Measurements from ENCODE around the gene VPS8. TPM values are rescaled to one million over a fixed set of nuclear protein-coding genes. Genes with fewer than 3 reads are reported as not detected.

Gene VPS8
- total RNA-seq, 1 experiment from 2014 or later: 37.6 TPM

GRCh38 chr3:185082149-185082548, 270.2 kb downstream of the VPS8 start:
- ChIA-PET RAD21 (ENCODE audit: low non-redundant PET in 1 of 2, low total read pairs in 2 of 2, uncharacterized antibody in 2 of 2, unreplicated experiment in 2 of 2) (no interaction called here), CTCF (no interaction called here), POLR2A (interaction anchor here (1.2 kb wide), 1 partner anchor 10 kb away, joined by 4 read pairs; no protein-coding TSS in a partner anchor)
- no peak for ATAC-seq
- Histone ChIP-seq H3K9ac (ENCODE audit: low read length) (no peak overlapping the region), H3K9me3 (ENCODE audit: control insufficient read depth in 1 of 2, insufficient read depth in 1 of 2, low read depth in 1 of 2, low read length in 2 of 2) (no peaks in the 10 kb centered on the region), H3K4me2 (ENCODE audit: low read length) (no peak overlapping the region), H3K36me3 (ENCODE audit: control insufficient read depth in 1 of 2, insufficient read depth in 2 of 2, low read length in 2 of 2) (no peaks in the 10 kb centered on the region), H3K4me1 (ENCODE audit: control insufficient read depth in 1 of 2, insufficient read depth in 2 of 2, low read length in 2 of 2) (no peaks in the 10 kb centered on the region), H3K79me2 (ENCODE audit: insufficient read depth, low read length) (no peaks in the 10 kb centered on the region), H4K20me1 (ENCODE audit: insufficient read depth) (no peaks in the 10 kb centered on the region), H2AFZ (ENCODE audit: low read depth, low read length, poor library complexity, severe bottlenecking) (no peak overlapping the region), H3K27ac (ENCODE audit: low read depth, low read length) (no peak overlapping the region), H3K4me3 (replicated peaks in 1 of 2; ENCODE audit: low read depth in 1 of 2, low read length in 2 of 2) (no peak overlapping the region), H3K27me3 (ENCODE audit: insufficient read depth, low read length) (peaks cover 6% of the 10 kb centered on the region; the same call in 1 of the 2 replicates), H3K9me2 (ENCODE audit: insufficient read depth) (no peaks in the 10 kb centered on the region)
- BruUV-seq (replicated peaks): no TSS peak
- no peak for DNase-seq (ENCODE audit: low read depth, low spot score)
- intact Hi-C loops (cut with micrococcal nuclease): no loop called here
- TF ChIP-seq CBX3 (IDR thresholded peaks at IDR 0.05; ENCODE audit: low read depth) (no peak), SRF (IDR thresholded peaks at IDR 0.05; ENCODE audit: low read depth) (no peak), JUND (IDR thresholded peaks at IDR 0.05) (no peak), EZH2 (IDR thresholded peaks at IDR 0.05) (no peak), POLR2A (IDR thresholded peaks at IDR 0.05; ENCODE audit: borderline replicate concordance, extremely low read depth, insufficient read depth, insufficient read length) (no peak), EZH2phosphoT487 (IDR thresholded peaks at IDR 0.05; ENCODE audit: borderline replicate concordance) (no peak)

GRCh38 chr3:185082829-185083228, 270.9 kb downstream of the VPS8 start:
- no peak for TF ChIP-seq FOSL1 (IDR thresholded peaks at IDR 0.05; ENCODE audit: low read depth)
- no peaks in the 10 kb centered on the region for H3K79me2 ChIP-seq (ENCODE audit: insufficient read depth, low read length)
- no peaks in the 10 kb centered on the region for H4K20me1 ChIP-seq (ENCODE audit: insufficient read depth)
- no peaks in the 10 kb centered on the region for H3K9me2 ChIP-seq (ENCODE audit: insufficient read depth)
- H3K27ac ChIP-seq (ENCODE audit: low read depth, low read length): no peak overlapping the region
- H2AFZ ChIP-seq (ENCODE audit: low read depth, low read length, poor library complexity, severe bottlenecking): no peak overlapping the region
- ATAC-seq (no peak), DNase-seq (ENCODE audit: low read depth, low spot score) (no peak)
- POLR2A ChIA-PET: interaction anchor here (1.2 kb wide), 1 partner anchor 9 kb away, joined by 4 read pairs; no protein-coding TSS in a partner anchor
- RAD21 ChIA-PET (ENCODE audit: low non-redundant PET in 1 of 2, low total read pairs in 2 of 2, uncharacterized antibody in 2 of 2, unreplicated experiment in 2 of 2): no interaction called here
- H3K4me1 ChIP-seq (ENCODE audit: control insufficient read depth in 1 of 2, insufficient read depth in 2 of 2, low read length in 2 of 2): no peaks in the 10 kb centered on the region
- CTCF ChIA-PET: no interaction called here
- intact Hi-C loops (cut with micrococcal nuclease): no loop called here
- H3K4me2 ChIP-seq (ENCODE audit: low read length): no peak overlapping the region
- no TSS peak for BruUV-seq (replicated peaks)
- no peak overlapping the region for H3K4me3 ChIP-seq (replicated peaks in 1 of 2; ENCODE audit: low read depth in 1 of 2, low read length in 2 of 2)
- no peaks in the 10 kb centered on the region for H3K36me3 ChIP-seq (ENCODE audit: control insufficient read depth in 1 of 2, insufficient read depth in 2 of 2, low read length in 2 of 2)
- peaks cover 6% of the 10 kb centered on the region; the same call in 1 of the 2 replicates for H3K27me3 ChIP-seq (ENCODE audit: insufficient read depth, low read length)
- no peak overlapping the region for H3K9ac ChIP-seq (ENCODE audit: low read length)
- H3K9me3 ChIP-seq (ENCODE audit: control insufficient read depth in 1 of 2, insufficient read depth in 1 of 2, low read depth in 1 of 2, low read length in 2 of 2): no peaks in the 10 kb centered on the region

Measured in HCT116 (cell line).